HFF-Myc (cell line): ENCODE results near the gene RUBCN.

Experiments
- DNase-seq: peaks from one replicate; pipeline ENCODE4 v3.0.0-alpha.2; 2011; ENCODE audit warnings: low read depth; ENCODE audit errors: extremely low read depth
- H3K4me3 ChIP-seq: replicated peaks from 2 replicates; pipeline ENCODE4 v1.5.1; 2011; ENCODE audit warnings: low read depth, mild to moderate bottlenecking, control low read depth, low read length
- CTCF ChIP-seq: IDR thresholded peaks from 2 replicates; pipeline ENCODE4 v1.5.1; 2012; ENCODE audit warnings: mild to moderate bottlenecking, low read depth, low read length, control low read depth; ENCODE audit errors: missing control alignments

The RUBCN gene

DNA sequence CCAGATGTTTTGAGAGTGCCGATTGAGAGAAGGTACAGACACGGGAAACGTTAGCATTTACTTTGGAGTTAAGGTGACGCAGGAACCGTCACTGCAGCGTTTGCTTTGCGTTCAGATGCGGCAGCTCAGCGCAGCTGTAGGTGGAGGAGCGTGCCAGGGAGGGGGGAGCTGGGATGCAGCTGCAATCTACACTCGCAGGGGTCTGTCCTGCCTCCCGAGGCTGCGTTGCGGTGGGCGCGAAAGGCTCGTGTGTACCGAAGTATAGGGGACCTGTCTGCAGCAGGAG, 12.6 kb upstream of the RUBCN start:
- TF ChIP-seq CTCF: no peak
- DNase-seq: no peak
- peak overlapping the region; percentile 74 for H3K4me3 ChIP-seq

- TF ChIP-seq CTCF: no peak
- peak; percentile 40 for DNase-seq
These were observed 12.1 kb upstream of the RUBCN start for GRCh38 chr3:197748597-197749314.

GRCh38 chr3:197746801-197747237, 10.1 kb upstream of the RUBCN start:
- no peak for DNase-seq
- H3K4me3 ChIP-seq: no peak overlapping the region
- no peak for TF ChIP-seq CTCF

More at GRCh38 chr3:197748597-197749314, 12.1 kb upstream of the RUBCN start:
- peak overlapping the region; percentile 74 for H3K4me3 ChIP-seq

GRCh38 chr3:197746209-197746608, 9.5 kb upstream of the RUBCN start:
- no peak for TF ChIP-seq CTCF
- no peak for DNase-seq
- H3K4me3 ChIP-seq: no peak overlapping the region

GRCh38 chr3:197742787-197743186, 6.1 kb upstream of the RUBCN start:
- TF ChIP-seq CTCF: no peak
- no peak for DNase-seq
- H3K4me3 ChIP-seq: no peak overlapping the region

DNA sequence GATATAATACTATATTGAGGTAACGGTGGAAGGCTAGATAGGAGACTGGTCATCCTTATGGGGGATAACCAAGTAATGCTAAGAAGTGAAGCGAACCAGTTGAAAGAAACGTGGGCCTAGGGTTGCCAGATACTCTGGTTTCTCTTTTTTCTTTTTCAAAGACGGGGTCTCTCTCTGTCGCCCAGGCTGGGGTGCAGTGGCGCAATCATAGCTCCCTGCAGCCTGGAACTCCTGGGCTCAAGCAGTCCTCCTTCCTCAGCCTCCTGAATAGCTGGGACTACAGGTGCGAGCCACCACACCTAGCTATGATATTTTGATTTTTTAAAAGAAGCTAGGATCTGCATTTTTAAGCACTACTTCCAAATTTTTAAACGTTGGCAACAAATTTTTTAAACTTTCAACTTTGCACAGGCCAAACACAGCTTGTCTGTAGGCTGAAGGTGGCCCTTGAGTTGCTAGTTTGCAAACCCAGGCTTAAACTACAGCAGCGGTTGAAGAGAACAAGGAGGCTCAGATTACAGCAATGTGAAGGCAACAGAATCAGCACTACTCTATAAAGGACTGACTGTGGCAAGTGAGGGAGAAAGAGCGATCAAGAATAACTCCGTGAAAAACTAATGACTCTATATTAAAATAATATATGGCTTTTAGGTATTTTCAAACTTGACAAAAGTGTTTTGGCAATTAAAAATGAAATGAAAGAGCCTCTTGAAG, 1.2 kb upstream of the RUBCN start:
- peak overlapping the region; percentile 84 for H3K4me3 ChIP-seq
- no peak for TF ChIP-seq CTCF

DNA sequence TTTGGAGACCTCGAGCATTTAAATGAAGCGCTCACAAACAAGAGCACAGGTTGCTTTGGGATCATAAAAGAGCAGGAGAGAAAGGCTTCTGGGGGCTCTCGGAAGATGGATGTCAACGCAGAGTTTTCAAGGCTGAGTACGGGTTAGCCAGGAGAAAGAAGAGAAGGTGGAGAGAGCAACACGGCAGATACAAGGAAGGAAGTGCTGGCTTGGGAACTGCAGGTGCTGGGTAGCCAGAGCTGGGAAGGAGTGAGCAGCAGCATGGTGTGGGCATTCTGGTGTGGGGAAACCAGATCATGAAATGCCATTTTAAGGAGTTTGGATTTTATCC, 580 bp upstream of the RUBCN start:
- no peak for TF ChIP-seq CTCF
- DNase-seq: no peak
- H3K4me3 ChIP-seq: peak overlapping the region; percentile 84

More for the DNA sequence above, 1.2 kb upstream of the RUBCN start:
- no peak for DNase-seq
